ENCODE results near the gene HSPA12B. TPM values are rescaled to one million over a fixed set of nuclear protein-coding genes. Genes with fewer than 3 reads are reported as not detected.

The HSPA12B gene
- total and polyA plus RNA-seq, 2 donors from 2014 or later, result 8.7 to 18.9 TPM

DNA sequence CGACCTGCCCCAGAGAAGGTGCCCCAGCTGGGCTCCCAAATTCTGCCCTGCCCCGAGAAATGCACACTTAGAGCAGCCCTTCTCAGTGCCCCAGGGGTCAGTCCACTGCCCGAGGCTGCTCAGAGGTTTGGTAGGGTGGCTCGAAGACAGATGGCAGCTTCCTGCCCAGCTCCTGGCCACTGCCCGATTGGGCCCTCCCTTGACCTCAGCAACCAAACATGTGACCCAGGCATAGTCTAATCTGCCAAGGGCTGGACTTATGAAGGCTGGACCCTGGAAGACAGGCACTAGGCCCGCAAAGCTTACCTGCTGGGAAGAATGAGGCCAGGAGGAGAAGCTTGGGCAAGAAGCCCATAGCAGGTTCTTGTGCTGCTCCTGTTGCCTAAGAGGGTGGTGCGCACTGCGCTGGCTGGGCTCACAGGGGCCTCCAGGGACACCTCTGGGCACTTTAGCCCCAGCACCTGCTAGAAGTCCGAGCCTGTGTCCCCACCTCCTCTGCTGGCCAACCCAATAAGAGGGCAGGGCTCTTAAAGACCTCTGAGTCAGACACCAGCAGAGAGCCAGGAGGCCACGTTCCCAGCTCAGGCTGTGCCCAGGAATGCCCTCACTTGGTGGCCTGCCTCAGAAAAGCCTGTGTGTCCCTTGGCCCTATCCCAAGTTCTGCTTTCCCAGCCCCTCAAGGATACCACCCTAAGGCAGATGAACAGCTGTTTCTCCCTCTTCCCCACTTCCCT is 25.5 kb upstream of the HSPA12B start:
- Histone ChIP-seq H3K27me3 (ENCODE audit: control insufficient read depth, insufficient read depth, low read length) (no peaks in the 10 kb centered on the region), H3K36me3 (ENCODE audit: control insufficient read depth in 2 of 3, insufficient read depth in 3 of 3, low read length in 3 of 3) (no peaks in the 10 kb centered on the region), H3K4me1 (ENCODE audit: control insufficient read depth in 2 of 3, insufficient read depth in 2 of 3, low read depth in 1 of 3, low read length in 3 of 3) (no peaks in the 10 kb centered on the region), H3K9me3 (ENCODE audit: control insufficient read depth in 2 of 3, insufficient read depth in 1 of 3, low read length in 3 of 3) (no peaks in the 10 kb centered on the region), H3K4me3 (ENCODE audit: low read length in 3 of 3) (no peak overlapping the region), H3K9ac (ENCODE audit: low read length in 3 of 3) (no peak overlapping the region), H3K27ac (ENCODE audit: low read depth in 2 of 2, low read length in 2 of 2) (no peak overlapping the region)
- no peak for FAIRE-seq
- intact Hi-C loops (cut with DNase I), result no loop called here
- peak in 1 of 5 donors; percentile 61 for DNase-seq
- TF ChIP-seq, protein P1, sequence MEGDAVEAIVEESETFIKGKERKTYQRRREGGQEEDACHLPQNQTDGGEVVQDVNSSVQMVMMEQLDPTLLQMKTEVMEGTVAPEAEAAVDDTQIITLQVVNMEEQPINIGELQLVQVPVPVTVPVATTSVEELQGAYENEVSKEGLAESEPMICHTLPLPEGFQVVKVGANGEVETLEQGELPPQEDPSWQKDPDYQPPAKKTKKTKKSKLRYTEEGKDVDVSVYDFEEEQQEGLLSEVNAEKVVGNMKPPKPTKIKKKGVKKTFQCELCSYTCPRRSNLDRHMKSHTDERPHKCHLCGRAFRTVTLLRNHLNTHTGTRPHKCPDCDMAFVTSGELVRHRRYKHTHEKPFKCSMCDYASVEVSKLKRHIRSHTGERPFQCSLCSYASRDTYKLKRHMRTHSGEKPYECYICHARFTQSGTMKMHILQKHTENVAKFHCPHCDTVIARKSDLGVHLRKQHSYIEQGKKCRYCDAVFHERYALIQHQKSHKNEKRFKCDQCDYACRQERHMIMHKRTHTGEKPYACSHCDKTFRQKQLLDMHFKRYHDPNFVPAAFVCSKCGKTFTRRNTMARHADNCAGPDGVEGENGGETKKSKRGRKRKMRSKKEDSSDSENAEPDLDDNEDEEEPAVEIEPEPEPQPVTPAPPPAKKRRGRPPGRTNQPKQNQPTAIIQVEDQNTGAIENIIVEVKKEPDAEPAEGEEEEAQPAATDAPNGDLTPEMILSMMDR (IDR thresholded peaks at IDR 0.05; ENCODE audit: borderline replicate concordance, extremely low read depth, insufficient read depth), result no peak

DNA sequence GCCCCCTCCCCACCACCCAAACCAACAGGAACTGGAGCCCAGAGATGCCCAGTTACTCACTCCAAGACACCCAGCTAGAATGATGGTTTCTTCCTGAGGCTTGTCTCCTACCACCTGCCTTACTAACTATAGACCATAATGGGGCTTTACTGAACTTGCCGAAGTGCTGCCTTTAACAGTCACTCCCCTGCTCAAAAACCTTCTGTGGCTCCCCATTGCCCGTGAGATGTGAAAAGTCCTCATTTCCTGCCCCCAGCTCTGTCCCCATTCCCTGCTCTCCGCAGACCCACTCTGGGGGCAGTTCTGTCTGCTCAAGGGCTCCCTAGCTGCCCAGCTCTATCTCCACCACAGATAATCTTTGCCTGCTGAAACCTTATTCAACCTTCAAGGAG is 25.0 kb upstream of the HSPA12B start:
- DNase-seq (peak in 1 of 5 donors; percentile 39), FAIRE-seq (no peak)
- Histone ChIP-seq H3K4me1 (ENCODE audit: control insufficient read depth in 2 of 3, insufficient read depth in 2 of 3, low read depth in 1 of 3, low read length in 3 of 3) (no peaks in the 10 kb centered on the region), H3K9me3 (ENCODE audit: control insufficient read depth in 2 of 3, insufficient read depth in 1 of 3, low read length in 3 of 3) (no peaks in the 10 kb centered on the region), H3K36me3 (ENCODE audit: control insufficient read depth in 2 of 3, insufficient read depth in 3 of 3, low read length in 3 of 3) (no peaks in the 10 kb centered on the region), H3K9ac (ENCODE audit: low read length in 3 of 3) (no peak overlapping the region), H3K27me3 (ENCODE audit: control insufficient read depth, insufficient read depth, low read length) (no peaks in the 10 kb centered on the region), H3K27ac (ENCODE audit: low read depth in 2 of 2, low read length in 2 of 2) (no peak overlapping the region), H3K4me3 (ENCODE audit: low read length in 3 of 3) (no peak overlapping the region)
- intact Hi-C loops (cut with DNase I), result no loop called here
- TF ChIP-seq, protein P1 (IDR thresholded peaks at IDR 0.05; ENCODE audit: borderline replicate concordance, extremely low read depth, insufficient read depth), result no peak

DNA sequence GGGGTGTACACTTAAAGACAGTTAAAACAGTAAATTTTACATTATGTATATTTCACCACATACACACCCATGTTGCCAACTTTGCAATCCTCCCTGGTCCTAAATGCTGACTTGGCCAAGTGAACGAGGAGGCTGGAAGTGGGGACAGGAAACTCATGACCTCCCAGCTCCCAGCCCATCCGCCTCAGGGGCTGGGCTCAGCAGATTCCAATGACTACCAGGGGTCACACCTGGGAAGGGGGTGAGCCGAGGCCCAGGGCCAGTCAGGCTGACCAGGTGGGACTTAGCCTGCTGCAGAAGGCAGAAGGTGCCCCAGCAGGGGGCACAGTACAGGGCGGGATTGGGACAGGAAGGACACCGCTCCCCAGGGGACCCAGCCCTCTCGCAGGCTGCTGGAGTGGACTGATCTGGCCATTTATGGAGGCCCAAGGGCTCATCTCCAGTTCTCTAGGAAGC is 22.4 kb upstream of the HSPA12B start:
- H3K4me1 ChIP-seq (ENCODE audit: control insufficient read depth in 2 of 3, insufficient read depth in 2 of 3, low read depth in 1 of 3, low read length in 3 of 3), result no peaks in the 10 kb centered on the region
- no peak overlapping the region for H3K4me3 ChIP-seq (ENCODE audit: low read length in 3 of 3)
- no peak overlapping the region for H3K27ac ChIP-seq (ENCODE audit: low read depth in 2 of 2, low read length in 2 of 2)
- no peaks in the 10 kb centered on the region for H3K36me3 ChIP-seq (ENCODE audit: control insufficient read depth in 2 of 3, insufficient read depth in 3 of 3, low read length in 3 of 3)
- DNase-seq (peak in 2 of 5 donors; percentile 39 to 73), FAIRE-seq (no peak)
- intact Hi-C loops (cut with DNase I), result no loop called here
- H3K9ac ChIP-seq (ENCODE audit: low read length in 3 of 3), result no peak overlapping the region
- TF ChIP-seq, protein P1 (IDR thresholded peaks at IDR 0.05; ENCODE audit: borderline replicate concordance, extremely low read depth, insufficient read depth), result no peak
- no peaks in the 10 kb centered on the region for H3K9me3 ChIP-seq (ENCODE audit: control insufficient read depth in 2 of 3, insufficient read depth in 1 of 3, low read length in 3 of 3)
- no peaks in the 10 kb centered on the region for H3K27me3 ChIP-seq (ENCODE audit: control insufficient read depth, insufficient read depth, low read length)

All from kidney (tissue), 14 donors.